DMS153 (cell line): Measurements from ENCODE around the gene NLRP9.

Source experiments
- DNase-seq: peaks from one replicate; lab custom pipeline; 2025; lab: John Stamatoyannopoulos, UW

The NLRP9 gene

GRCh38 chr19:55703790-55704215 lies 34.4 kb downstream of the NLRP9 start:
- no peak for DNase-seq

- no peak for DNase-seq
Observed at GRCh38 chr19:55702131-55702627, 36.0 kb downstream of the NLRP9 start.

GRCh38 chr19:55700813-55701212 lies 37.4 kb downstream of the NLRP9 start:
- no peak for DNase-seq

GRCh38 chr19:55699221-55699620 lies 39.0 kb downstream of the NLRP9 start:
- DNase-seq, result no peak

GRCh38 chr19:55698256-55698655 lies 39.9 kb downstream of the NLRP9 start:
- no peak for DNase-seq

GRCh38 chr19:55697698-55698097 lies 40.5 kb downstream of the NLRP9 start:
- DNase-seq, result no peak

GRCh38 chr19:55697069-55697440 lies 41.1 kb downstream of the NLRP9 start:
- no peak for DNase-seq

- DNase-seq, result no peak
Observed at GRCh38 chr19:55696301-55697068, 41.7 kb downstream of the NLRP9 start.

- no peak for DNase-seq
Observed at GRCh38 chr19:55695511-55696290, 42.5 kb downstream of the NLRP9 start.

GRCh38 chr19:55694656-55695491 lies 43.3 kb downstream of the NLRP9 start:
- DNase-seq, result no peak

GRCh38 chr19:55694241-55694655 lies 44.0 kb downstream of the NLRP9 start:
- DNase-seq, result no peak

- no peak for DNase-seq
Observed at GRCh38 chr19:55693336-55693974, 44.7 kb downstream of the NLRP9 start.

- DNase-seq, result no peak
Observed at GRCh38 chr19:55692681-55693081, 45.5 kb downstream of the NLRP9 start.

- DNase-seq, result no peak
Observed at GRCh38 chr19:55691561-55692481, 46.4 kb downstream of the NLRP9 start.

- DNase-seq, result no peak
Observed at GRCh38 chr19:55690769-55691545, 47.2 kb downstream of the NLRP9 start.

- DNase-seq, result no peak
Observed at GRCh38 chr19:55690109-55690768, 48.0 kb downstream of the NLRP9 start.

- no peak for DNase-seq
Observed at GRCh38 chr19:55689411-55690108, 48.6 kb downstream of the NLRP9 start.

GRCh38 chr19:55688422-55689218 lies 49.6 kb downstream of the NLRP9 start:
- peak; percentile 48 for DNase-seq
